Right forelimb (tissue), 1 donor: ENCODE data around the gene RGS16.

Source experiments
- DNase-seq: peaks from one replicate; pipeline ENCODE4 v3.0.0-alpha.2; 2018

Gene RGS16

DNA sequence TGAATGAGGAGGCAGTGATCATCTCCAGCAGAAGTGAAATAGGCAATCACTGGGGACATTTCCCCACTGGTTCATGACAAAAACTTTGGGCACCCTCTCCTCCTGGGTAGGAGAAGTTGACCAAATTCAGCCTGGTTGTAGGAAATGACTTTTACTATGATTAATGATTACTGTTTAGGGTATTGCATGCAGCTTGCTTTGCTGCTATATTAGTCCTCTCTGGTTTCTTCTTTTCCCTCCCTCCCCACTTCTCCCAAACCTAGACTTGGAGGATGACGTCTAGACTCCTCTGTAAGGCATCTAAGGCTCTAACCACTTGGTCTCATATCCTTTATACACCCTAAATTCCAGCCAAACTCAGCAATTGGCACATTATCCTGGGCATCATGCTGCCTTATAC is 3.4 kb upstream of the RGS16 start:
- peak; percentile 13 for DNase-seq

DNA sequence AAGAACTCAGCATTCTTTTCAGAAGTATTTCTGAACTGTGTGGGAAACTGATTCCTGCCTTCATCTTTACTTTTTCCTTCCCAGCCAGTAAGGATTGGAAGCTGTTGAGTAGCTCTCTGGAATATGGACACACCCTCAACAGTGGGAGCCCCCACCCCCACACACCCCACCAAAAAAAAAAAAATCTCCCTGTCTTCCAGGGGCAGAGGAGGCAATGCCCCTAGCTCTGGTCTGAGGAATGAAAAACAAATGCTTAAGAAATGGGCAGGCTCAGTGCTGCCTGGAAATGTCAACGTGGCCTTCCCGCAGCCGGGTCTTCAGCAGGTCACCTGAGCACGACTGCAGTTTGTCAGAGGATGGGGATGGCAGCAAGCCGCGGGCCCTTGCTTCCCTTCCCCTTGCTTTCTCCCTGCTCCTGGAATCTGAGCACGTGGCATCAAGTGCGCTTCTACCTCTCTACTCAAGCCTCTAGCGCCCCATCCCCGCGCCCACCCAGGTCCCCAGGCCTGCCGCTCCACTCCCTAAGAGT is 479 bp downstream of the RGS16 start:
- DNase-seq = no peak

GRCh38 chr1:182602935-182603645 is 1.1 kb downstream of the RGS16 start:
- DNase-seq = peak; percentile 42

DNA sequence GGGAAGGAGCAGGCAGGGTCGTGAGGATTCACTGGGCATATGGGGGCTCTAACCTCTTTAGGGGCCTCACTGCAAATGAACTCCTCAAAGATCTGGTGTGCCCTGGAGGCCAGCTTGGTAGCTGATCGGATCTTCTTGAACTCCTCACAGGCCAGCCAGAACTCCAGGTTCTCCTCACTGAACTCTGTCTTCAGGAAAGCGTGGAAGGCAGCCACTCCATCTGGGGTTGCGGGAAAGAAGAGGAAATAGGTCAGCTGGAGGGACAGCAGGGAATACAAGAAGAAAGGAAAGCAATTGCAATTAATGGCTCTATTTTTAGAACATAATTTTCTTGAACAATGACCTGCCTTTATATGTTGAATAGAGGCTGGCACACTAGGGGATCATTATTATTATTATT is 2.3 kb downstream of the RGS16 start:
- DNase-seq = no peak

DNA sequence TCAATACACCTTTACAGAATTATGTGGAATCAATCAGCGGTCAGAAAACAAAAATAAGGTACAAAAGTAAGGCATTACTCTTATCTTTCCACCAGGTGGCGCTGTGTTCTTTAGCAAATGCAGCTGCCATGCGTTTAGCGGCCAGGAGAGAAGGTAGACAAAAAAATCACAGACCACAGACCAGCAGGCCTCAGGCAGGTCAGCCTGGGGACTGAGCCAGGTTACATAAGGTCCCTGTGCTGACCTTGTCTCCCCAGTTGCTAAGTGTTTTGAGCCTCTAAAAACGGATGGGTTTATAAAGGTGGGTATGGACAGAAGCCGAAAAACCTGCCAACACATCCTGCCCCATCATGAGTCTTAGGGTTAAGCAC is 2.8 kb downstream of the RGS16 start:
- peak; percentile 73 for DNase-seq

DNA sequence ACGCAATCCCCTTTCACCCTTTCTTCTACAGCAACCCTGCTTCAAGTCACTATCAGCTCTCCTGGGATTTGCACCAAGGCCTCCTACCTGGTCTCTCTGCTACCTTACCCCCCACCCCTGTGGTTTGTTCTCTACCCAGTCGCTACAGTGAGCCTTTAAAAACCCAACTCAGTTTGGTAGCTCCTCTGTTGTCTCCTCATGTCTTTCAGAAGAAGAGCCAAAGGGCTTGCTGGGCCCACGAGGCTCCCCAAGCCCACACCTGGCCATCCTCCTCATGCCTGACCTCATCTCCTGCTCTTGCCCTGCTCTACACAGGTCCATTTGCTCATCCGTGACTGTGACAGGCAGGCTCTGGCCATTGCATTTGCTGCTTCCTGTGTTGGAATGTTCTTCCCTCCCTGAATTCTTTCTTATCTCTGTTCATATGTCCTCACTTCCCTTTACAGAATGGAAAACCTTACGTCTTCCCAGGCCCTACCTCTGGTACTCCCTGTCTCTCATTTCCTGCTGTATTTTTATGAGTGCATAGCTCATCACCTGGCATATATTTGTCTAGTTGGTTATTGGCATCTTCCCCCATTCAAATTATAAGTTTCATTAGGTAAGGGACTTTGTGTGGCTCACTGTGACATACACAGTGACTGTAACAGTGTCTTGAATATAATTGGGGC is 3.3 kb downstream of the RGS16 start:
- DNase-seq = no peak

DNA sequence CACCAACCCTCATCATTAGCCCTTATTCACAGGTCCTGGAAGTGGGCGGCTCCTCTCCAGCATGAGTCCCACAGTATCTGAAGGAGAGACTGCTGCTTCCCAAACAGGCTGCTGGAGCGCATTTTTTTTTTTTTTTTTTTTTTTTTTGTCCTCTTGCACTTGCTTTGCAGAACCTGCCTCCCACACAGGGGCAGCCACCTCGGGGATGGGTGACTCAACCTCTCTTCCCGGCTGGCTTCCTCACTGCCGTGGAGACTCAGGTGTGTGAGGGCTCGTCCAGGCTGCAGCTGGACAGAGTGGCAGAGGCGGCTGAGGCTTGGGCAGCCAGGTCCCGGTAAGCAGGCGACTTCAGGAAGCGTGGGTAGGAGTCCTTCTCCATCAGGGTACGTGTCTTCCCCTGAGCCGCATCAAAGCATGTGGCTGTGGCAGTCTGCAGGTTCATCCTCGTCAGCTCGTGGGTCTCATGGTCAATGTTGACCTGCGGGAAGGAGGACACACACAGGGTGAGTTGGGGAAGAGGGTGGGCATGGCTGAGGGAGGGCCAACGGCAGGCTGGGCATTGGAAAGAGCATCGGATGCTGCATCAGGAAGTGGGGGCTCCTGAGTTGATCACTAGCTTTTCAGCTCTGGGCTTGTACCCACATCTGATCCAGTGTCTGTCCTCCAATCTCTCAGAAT is 4.0 kb downstream of the RGS16 start:
- no peak for DNase-seq

- DNase-seq = no peak
These were observed 4.8 kb downstream of the RGS16 start for GRCh38 chr1:182599339-182599738.

DNA sequence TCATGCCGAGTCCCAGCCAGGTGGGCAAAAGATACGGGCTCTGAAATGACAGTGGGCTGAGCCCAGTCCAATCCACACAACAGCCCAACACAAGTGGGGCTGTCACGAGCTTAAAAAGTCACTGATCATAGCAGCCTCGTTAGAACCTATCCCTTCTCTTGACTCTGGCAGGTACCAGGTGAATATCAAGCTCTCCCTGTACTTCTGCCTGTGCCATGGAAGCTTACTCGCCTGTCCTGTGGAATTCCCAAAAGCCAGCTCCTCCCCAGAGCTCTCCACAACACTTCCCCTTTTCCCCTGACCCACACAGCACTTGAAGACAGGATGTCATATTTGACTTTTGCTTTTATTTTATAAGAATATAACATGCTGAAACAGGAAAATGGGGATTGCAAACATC is 5.9 kb downstream of the RGS16 start:
- no peak for DNase-seq

DNA sequence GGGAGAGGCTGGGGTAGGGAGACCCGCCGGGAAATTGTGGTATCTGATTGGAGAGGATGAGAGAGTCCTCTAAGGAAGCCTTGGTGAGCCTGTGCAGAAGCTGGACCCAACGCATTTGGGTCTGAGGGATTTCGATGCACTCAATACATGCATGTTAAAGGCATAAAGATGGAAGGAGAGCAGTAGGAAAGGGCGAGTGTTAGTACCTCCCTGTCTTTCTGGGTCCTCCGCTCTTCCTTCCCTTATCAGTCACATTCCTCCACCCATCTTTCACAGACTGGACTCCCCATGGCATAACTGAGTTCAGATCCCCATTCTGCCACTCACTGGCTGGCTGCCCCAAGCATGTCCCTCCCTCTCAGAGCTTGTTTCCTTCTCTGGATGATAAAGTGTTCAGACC is 7.3 kb downstream of the RGS16 start:
- DNase-seq = no peak

DNA sequence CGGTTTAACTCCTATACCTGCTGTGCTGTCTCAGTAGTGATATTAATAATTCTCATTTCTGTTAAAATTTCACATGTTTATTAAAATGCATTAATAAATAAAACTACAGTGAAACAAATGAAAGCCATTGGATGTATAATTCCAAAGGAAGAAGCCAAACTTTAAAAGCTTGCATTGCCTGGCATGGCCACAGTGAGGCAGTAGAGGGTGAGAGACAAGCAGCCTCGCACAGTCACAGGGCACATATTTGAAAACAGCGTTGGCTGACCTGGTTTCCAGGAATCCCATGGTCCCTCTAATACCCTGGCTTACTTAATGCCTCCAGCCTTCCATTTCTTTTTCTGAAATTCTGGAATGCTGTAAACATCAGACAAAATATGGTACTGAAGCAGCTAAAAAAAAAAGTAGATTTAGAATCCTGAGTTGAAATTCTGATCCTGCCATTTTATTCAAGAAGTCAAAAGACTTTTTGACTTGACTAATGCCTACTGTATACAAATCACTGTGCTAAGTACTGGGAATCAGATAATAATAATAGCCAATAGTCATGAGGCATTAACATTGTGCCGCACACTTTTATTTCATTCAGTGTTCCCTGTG is 8.4 kb downstream of the RGS16 start:
- DNase-seq = peak; percentile 62

GRCh38 chr1:182589931-182590330 is 14.3 kb downstream of the RGS16 start:
- no peak for DNase-seq

DNA sequence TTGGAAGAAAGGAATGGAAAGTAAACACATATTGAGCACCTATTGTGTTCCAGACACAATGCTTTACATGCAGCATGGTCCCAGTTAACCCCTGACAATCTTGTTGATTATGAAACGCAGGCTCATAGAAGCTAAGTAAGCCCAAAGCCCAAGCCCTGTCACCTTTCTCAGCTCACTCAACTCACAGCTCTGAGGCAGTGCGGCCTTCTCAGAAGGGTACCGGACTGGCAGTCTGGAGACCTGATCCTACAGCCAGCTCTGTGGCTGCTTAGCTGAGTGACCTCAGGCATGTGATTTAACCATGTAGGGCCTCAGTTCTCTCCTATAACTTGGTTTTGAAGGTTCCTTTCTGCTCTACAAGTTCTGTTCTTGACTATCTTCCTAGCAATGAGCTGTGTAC is 14.7 kb downstream of the RGS16 start:
- DNase-seq = no peak

DNA sequence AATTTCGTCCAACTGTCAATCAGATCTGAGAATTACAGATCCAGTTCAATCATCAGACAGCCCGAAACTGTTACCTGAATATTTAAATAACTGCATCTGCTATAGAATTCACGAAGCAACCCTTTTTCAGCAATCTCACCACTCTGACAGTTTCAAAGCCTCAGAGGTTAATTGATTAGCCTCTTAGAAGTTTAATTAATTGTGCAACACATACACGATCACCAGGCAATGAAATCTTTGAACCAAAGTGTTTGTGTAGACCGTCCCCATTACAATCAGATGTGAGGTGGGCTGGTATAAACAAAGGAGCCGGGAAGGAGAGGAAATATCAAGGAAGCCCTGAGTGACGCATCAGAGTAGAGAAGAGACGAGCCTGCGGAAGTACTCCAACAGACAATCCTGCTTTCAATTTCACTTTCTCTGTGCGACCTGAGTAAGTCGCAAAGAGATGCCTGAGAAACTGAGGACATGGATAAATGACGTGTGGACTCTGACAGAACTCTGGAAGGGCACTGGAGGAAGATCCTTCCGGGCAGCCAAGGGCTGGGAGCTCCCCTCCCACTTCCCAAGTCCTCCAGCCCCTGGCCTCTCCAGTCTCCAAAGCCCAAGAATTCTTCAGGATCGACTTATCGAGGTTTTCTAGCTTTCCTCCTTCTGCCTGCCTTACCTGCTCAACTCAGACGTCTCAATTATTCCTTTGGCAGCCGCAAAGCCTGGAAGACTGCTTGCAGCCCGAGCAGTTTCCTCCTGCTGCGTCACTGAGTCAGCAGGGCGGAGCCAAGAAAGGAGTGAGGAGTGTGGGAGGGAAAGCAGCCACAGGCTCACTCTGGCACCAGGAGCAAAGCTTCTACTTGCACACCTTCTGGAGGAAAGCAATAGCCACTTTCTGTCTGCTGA is 15.4 kb downstream of the RGS16 start, which contains the start of gene RNASEL:
RNASEL (minus strand) TSS at position 757 of the 897 bp plus-strand sequence. CDS start 2,450 bp downstream, outside the sequence.
- DNase-seq = peak; percentile 80

DNA sequence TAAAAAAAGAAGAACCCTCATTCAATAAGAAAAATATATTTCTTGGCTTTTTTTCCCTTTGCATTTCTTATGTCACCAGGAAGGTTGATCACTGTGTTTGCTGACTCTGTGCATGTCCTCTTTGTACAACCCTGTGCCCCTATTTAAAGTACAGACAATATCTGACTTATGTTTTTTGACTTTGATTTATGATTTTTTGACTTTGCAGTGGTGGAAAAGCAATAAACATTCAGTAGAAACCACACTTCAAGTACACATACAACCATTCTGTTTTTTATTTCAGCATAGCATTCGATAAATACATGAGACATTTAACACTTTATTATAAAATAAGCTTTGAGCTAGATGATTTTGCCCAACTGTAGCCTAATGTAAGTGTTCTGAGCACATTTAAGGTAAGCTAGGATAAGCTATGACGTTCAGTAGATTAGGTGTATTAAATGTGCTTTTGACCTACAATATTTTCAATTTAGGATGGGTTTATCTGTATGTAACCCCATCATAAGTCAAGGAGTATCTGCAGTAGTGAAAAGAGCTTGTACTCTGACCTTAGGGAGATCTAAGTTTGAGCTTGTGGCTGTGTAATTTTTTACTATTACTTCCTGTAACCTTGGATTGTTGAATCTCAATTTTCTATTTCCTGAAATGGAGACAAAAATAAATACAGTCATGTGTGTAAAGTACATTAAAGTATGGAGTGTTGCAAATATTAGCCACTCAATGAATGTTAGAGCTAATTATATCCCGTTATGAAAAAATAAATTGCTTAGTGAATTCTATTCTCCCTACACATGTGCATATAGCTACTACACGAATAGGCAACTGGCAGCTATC is 16.3 kb downstream of the RGS16 start:
- no peak for DNase-seq

GRCh38 chr1:182587093-182587492 is 17.1 kb downstream of the RGS16 start:
- no peak for DNase-seq

GRCh38 chr1:182586380-182586779 is 17.8 kb downstream of the RGS16 start:
- no peak for DNase-seq

DNA sequence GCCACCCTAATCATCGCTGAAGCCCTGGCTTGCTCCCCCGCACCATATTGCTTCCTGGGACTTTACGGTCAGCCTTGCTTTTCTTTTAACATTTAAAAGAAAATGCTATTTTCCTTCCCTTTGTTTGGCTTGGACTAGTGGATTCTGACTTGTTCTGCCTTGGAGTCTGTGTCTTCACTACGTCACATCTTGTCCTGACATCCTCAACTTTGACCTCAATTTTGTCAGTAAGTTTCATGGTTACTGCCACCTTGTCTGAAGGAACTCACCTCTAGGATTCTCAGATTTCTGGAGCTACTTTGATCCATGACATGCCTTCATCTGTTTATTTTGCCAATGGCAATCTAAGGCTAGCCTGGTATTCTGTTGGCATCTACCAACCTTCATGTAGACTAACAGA is 19.4 kb downstream of the RGS16 start:
- no peak for DNase-seq

DNA sequence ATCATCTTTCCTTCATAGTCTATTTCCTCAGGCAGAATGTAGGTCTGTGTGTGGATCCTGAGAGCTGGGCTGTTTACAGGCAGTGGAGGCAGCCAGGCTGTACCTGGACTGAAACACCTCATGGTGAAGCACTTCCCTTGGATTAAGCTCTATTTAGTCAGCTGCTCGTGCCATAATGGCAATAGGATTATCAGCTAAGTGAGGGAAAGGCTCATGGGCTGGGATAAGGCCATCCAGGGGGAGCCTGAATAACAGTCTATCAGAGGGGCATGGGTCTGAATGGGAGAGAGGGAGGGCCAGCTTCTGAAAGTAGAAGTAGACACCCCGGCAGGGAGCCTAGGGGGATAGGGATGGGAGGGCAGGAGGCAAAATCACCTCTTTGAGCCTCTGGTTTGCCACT is 23.5 kb downstream of the RGS16 start:
- DNase-seq = no peak

DNA sequence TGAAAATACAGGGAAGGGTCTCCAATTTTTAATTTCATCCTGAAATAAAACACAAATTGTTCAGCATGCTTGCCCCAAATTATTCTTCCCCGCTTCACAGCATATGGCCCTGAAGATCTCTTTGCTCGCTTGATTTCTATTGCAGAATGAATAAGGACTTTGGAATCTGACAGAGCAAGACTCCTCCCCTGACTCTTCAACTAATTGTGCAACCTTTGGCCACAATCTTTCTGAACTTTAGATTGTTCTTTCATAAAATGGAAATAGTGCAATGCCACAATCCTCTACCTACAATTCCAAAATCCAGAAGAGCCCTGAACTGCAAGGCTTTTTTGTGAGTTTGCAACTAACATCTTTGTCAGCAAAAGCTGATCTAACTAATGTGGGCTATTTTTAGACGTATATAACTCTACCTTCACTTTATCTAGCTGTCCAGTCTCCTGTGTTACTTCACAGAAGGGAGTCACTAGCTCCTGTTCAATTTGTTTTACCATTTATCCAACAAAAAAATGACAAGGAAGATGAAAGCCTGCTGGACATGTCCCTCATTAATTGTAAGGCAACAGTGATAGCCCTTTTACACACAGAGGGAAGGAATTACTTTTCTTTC is 28.5 kb downstream of the RGS16 start:
- no peak for DNase-seq

GRCh38 chr1:182574156-182574555 is 30.0 kb downstream of the RGS16 start:
- no peak for DNase-seq
